HAP-1 (cell line): ENCODE measurements around the gene MYO15B.
A peak's percentile ranks its signal among the peaks of the same experiment; 100 is the strongest.

Source experiments
- DNase-seq, 2 experiments: peaks; one replicate each; pipeline ENCODE4 v3.0.0-alpha.2; 2016 to 2020; ENCODE audit warnings: low spot score in 2 of 2
- H3K27me3 ChIP-seq: fragments of 250-450 bp; sonication (Bioruptor Pico); 2 replicates; pipeline ENCODE4 v1.5.1; 2020; ENCODE audit warnings: low read depth, mild to moderate bottlenecking, moderate library complexity
- H3K36me3 ChIP-seq: fragments of 250-450 bp; sonication (Bioruptor Pico); replicated peaks from 2 replicates; pipeline ENCODE4 v1.5.1; 2020; ENCODE audit warnings: mild to moderate bottlenecking
- H3K4me1 ChIP-seq: fragments of 250-450 bp; sonication (Bioruptor Pico); 2 replicates; pipeline ENCODE4 v1.5.1; 2020; ENCODE audit warnings: mild to moderate bottlenecking
- H3K4me3 ChIP-seq: fragments of 250-450 bp; sonication (Bioruptor Pico); 2 replicates; pipeline ENCODE4 v1.5.1; 2020; ENCODE audit warnings: mild to moderate bottlenecking, moderate library complexity
- H3K9me3 ChIP-seq: fragments of 250-450 bp; sonication (Bioruptor Pico); 2 replicates; pipeline ENCODE4 v1.5.1; 2020; ENCODE audit warnings: mild to moderate bottlenecking, moderate library complexity
- in situ Hi-C: fragments of 300-500 bp; cut with MboI; formaldehyde crosslinking; loops from 3 replicates; pipeline ENCODE4 v1.14.3; 2020; ENCODE audit warnings: low sequenced_read_pairs, inconsistent platforms, mixed read lengths

The MYO15B gene

GRCh38 chr17:75662511-75662910 lies 74.9 kb downstream of the MYO15B start:
- H3K4me3 ChIP-seq = no peak overlapping the region
- H3K36me3 ChIP-seq = peaks cover 30% of the 10 kb centered on the region
- H3K27me3 ChIP-seq = no peaks in the 10 kb centered on the region
- no peak for DNase-seq
- H3K4me1 ChIP-seq = peaks cover 9% of the 10 kb centered on the region
- no peaks in the 10 kb centered on the region for H3K9me3 ChIP-seq
- in situ Hi-C loops = no loop called here

GRCh38 chr17:75664099-75664549 lies 76.5 kb downstream of the MYO15B start:
- Histone ChIP-seq H3K9me3 (no peaks in the 10 kb centered on the region), H3K4me3 (no peak overlapping the region), H3K36me3 (peaks cover 32% of the 10 kb centered on the region), H3K27me3 (no peaks in the 10 kb centered on the region), H3K4me1 (peaks cover 15% of the 10 kb centered on the region)
- in situ Hi-C loops = no loop called here
- DNase-seq = no peak

- no peaks in the 10 kb centered on the region for H3K9me3 ChIP-seq
- no peaks in the 10 kb centered on the region for H3K27me3 ChIP-seq
- peak overlapping the region; percentile 90 for H3K4me3 ChIP-seq
- no peak for DNase-seq
- H3K36me3 ChIP-seq = peaks cover 33% of the 10 kb centered on the region
- peaks cover 15% of the 10 kb centered on the region for H3K4me1 ChIP-seq
- in situ Hi-C loops = no loop called here
Observed at GRCh38 chr17:75665981-75666380, 78.4 kb downstream of the MYO15B start.

GRCh38 chr17:75666959-75667790 lies 79.6 kb downstream of the MYO15B start, which contains the start of the genes RECQL5 and SAP30BP:
TSS of gene RECQL5 (minus strand) at chr17:75667154. CDS start at chr17:75666557, 597 bp downstream.
TSS of gene SAP30BP (plus strand) at chr17:75667338. CDS start at chr17:75667373, 35 bp downstream.
- H3K9me3 ChIP-seq = no peaks in the 10 kb centered on the region
- H3K36me3 ChIP-seq = peaks cover 36% of the 10 kb centered on the region
- peak; percentile 96 to 98 for DNase-seq
- in situ Hi-C loops = no loop called here
- H3K4me1 ChIP-seq = peaks cover 15% of the 10 kb centered on the region
- H3K27me3 ChIP-seq = no peaks in the 10 kb centered on the region
- H3K4me3 ChIP-seq = peak within 1 kb of the TSS; percentile 90

- H3K4me3 ChIP-seq = peak overlapping the region; percentile 90
- no peaks in the 10 kb centered on the region for H3K27me3 ChIP-seq
- H3K36me3 ChIP-seq = peaks cover 34% of the 10 kb centered on the region
- no peaks in the 10 kb centered on the region for H3K9me3 ChIP-seq
- DNase-seq = no peak
- in situ Hi-C loops = no loop called here
- H3K4me1 ChIP-seq = peaks cover 15% of the 10 kb centered on the region
Observed at GRCh38 chr17:75667825-75668224, 80.2 kb downstream of the MYO15B start.

GRCh38 chr17:75668489-75668888 lies 80.9 kb downstream of the MYO15B start:
- DNase-seq = no peak

GRCh38 chr17:75670868-75671267 lies 83.3 kb downstream of the MYO15B start:
- peaks cover 42% of the 10 kb centered on the region for H3K36me3 ChIP-seq
- no peak for DNase-seq
- H3K4me1 ChIP-seq = peaks cover 12% of the 10 kb centered on the region
- H3K9me3 ChIP-seq = no peaks in the 10 kb centered on the region
- H3K4me3 ChIP-seq = no peak overlapping the region
- no peaks in the 10 kb centered on the region for H3K27me3 ChIP-seq
- in situ Hi-C loops = no loop called here

More at GRCh38 chr17:75668489-75668888, 80.9 kb downstream of the MYO15B start:
- in situ Hi-C loops = no loop called here
- Histone ChIP-seq H3K9me3 (no peaks in the 10 kb centered on the region), H3K36me3 (peaks cover 38% of the 10 kb centered on the region), H3K27me3 (no peaks in the 10 kb centered on the region), H3K4me3 (peak overlapping the region; percentile 90), H3K4me1 (peaks cover 15% of the 10 kb centered on the region)

- in situ Hi-C loops = no loop called here
- no peak overlapping the region for H3K4me3 ChIP-seq
- no peaks in the 10 kb centered on the region for H3K27me3 ChIP-seq
- DNase-seq = no peak
- H3K36me3 ChIP-seq = peaks cover 50% of the 10 kb centered on the region
- peaks cover 6% of the 10 kb centered on the region for H3K4me1 ChIP-seq
- no peaks in the 10 kb centered on the region for H3K9me3 ChIP-seq
Observed at GRCh38 chr17:75672011-75672410, 84.4 kb downstream of the MYO15B start.

GRCh38 chr17:75673487-75673886 lies 85.9 kb downstream of the MYO15B start:
- Histone ChIP-seq H3K27me3 (no peaks in the 10 kb centered on the region), H3K4me3 (no peak overlapping the region), H3K9me3 (no peaks in the 10 kb centered on the region), H3K4me1 (peaks cover under 1% of the 10 kb centered on the region), H3K36me3 (peaks cover 51% of the 10 kb centered on the region)
- no peak for DNase-seq
- in situ Hi-C loops = no loop called here
